ENCODE results near the gene CABLES2. TPM values are rescaled to one million over a fixed set of nuclear protein-coding genes. Genes with fewer than 3 reads are reported as not detected.

Gene CABLES2
- total RNA-seq, 4 donors from 2014 or later: 2.8 to 5.3 (median 3.7) TPM

- peak in 1 of 2 donors; percentile 85 for DNase-seq (ENCODE audit: low spot score in 2 of 2)
- no peak overlapping the region for H3K4me3 ChIP-seq (ENCODE audit: low read depth, poor library complexity, severe bottlenecking)
- TF ChIP-seq, protein P1, sequence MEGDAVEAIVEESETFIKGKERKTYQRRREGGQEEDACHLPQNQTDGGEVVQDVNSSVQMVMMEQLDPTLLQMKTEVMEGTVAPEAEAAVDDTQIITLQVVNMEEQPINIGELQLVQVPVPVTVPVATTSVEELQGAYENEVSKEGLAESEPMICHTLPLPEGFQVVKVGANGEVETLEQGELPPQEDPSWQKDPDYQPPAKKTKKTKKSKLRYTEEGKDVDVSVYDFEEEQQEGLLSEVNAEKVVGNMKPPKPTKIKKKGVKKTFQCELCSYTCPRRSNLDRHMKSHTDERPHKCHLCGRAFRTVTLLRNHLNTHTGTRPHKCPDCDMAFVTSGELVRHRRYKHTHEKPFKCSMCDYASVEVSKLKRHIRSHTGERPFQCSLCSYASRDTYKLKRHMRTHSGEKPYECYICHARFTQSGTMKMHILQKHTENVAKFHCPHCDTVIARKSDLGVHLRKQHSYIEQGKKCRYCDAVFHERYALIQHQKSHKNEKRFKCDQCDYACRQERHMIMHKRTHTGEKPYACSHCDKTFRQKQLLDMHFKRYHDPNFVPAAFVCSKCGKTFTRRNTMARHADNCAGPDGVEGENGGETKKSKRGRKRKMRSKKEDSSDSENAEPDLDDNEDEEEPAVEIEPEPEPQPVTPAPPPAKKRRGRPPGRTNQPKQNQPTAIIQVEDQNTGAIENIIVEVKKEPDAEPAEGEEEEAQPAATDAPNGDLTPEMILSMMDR (IDR thresholded peaks at IDR 0.05): no peak
- TF ChIP-seq POLR2A (IDR thresholded peaks at IDR 0.05): no peak
- intact Hi-C loops (cut with DNase I; ENCODE audit: low total_unique reads): loop anchor here (10.0 kb wide), 1 partner anchor 47 kb away; no protein-coding TSS in a partner anchor
- WGBS, 2 donors: 54 to 57% methylated on average over 31 to 34 of the region's 34 CpGs
These were observed 45.1 kb downstream of the CABLES2 start for GRCh38 chr20:62361799-62362589.

DNA sequence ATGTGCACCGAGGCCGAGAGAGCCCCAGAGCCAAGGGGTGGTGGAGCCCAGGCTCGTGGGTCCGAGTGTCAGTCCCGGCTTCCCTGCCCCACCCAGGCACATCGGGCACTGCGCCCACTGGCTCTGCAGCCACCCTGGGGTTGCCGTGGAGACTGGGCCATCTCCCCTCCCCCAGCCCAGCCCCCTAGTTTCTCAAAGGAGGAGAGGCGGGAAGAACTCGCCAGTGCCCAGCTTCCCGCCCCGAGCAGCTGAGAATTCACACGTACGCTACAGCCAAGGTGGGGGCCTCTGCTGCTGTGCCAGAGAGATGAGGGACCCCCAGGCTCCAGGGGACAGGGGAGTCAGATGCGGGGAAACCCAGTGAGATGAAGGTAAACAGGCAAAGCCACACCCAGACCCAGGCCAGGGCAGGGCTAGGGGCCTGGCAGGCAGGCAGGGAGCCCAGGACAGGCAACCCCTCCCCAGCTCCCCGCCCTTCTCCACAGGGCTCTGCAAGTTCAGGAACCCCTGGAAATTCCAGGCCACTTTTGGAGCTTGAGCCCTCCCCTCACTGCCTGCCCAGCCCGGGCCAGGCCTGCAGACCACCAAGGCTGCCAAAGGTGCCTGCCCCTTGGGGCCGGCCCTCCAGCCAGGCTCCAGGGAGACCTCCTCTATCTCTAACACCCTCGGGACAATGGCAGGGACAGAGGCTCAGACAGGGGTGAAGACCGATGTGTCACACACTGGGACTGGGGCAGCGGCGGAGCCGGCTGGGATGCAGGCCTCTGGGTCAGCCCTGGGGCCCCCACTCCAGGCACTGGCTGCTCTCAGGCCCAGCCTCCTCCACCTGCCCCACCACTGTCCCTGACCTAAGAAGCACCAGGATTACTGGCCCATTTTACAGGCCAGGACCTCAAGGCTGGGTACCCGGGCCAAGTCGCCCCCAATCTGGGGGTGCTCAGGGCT lies 46.0 kb downstream of the CABLES2 start:
- intact Hi-C loops (cut with DNase I; ENCODE audit: low total_unique reads): loop anchor here (10.0 kb wide), 1 partner anchor 46 kb away; no protein-coding TSS in a partner anchor
- 30 to 52% methylated on average over 10 to 12 of the region's 25 CpGs for WGBS, 2 donors
- TF ChIP-seq, protein P1 (IDR thresholded peaks at IDR 0.05): no peak
- no peak for TF ChIP-seq POLR2A (IDR thresholded peaks at IDR 0.05)
- no peak overlapping the region for H3K4me3 ChIP-seq (ENCODE audit: low read depth, poor library complexity, severe bottlenecking)
- peak in 1 of 2 donors; percentile 87 for DNase-seq (ENCODE audit: low spot score in 2 of 2)

- no peak overlapping the region for H3K4me3 ChIP-seq (ENCODE audit: low read depth, poor library complexity, severe bottlenecking)
- intact Hi-C loops (cut with DNase I; ENCODE audit: low total_unique reads): loop anchor here (10.0 kb wide), 1 partner anchor 45 kb away; no protein-coding TSS in a partner anchor
- WGBS, 2 donors: 29 to 33% methylated on average over 16 to 24 of the region's 25 CpGs
- TF ChIP-seq, protein P1 (IDR thresholded peaks at IDR 0.05): no peak
- no peak for TF ChIP-seq POLR2A (IDR thresholded peaks at IDR 0.05)
- DNase-seq (ENCODE audit: low spot score in 2 of 2): peak in 1 of 2 donors; percentile 88
These were observed 47.5 kb downstream of the CABLES2 start for GRCh38 chr20:62359491-62360121.

DNA sequence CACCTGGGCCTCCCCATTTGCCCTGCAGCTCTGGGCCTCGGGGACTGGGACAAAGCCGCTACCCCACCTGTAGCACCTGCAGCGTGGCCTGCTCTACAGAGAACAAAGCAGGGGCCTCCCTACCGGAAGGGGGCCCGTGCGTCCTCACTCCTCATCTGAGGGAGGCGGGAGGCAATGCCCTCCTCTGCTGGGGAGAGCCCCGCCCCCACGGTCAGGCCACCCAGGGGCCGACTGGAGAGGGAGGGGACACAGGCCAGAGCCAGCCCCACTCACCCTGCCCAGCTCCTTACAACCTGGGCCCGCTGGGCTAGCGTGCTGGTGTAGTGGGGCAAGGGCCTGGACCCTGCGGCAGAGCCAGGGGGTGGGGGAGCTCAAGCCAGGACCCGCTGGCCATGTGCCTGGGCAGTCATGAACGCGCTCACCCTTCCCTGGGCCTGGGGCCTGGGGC lies 48.0 kb downstream of the CABLES2 start:
- DNase-seq (ENCODE audit: low spot score in 2 of 2): no peak
- TF ChIP-seq, protein P1 (IDR thresholded peaks at IDR 0.05): no peak
- TF ChIP-seq POLR2A (IDR thresholded peaks at IDR 0.05): no peak
- 33 to 37% methylated on average over 5 to 7 of the region's 16 CpGs for WGBS, 2 donors
- intact Hi-C loops (cut with DNase I; ENCODE audit: low total_unique reads): no loop called here
- no peak overlapping the region for H3K4me3 ChIP-seq (ENCODE audit: low read depth, poor library complexity, severe bottlenecking)
